Cardiac muscle cell (in vitro differentiated cells and primary cell): ENCODE results near the gene DOCK4. TPM values are rescaled to one million over a fixed set of nuclear protein-coding genes. Genes with fewer than 3 reads are reported as not detected.
A peak's percentile ranks its signal among the peaks of the same experiment; 100 is the strongest.

ENCODE experiments used
- DNase-seq, 2 donors: peaks; one replicate each; pipeline versions ENCODE4 v3.0.0 to v3.0.0-alpha.2; 2010 to 2017; ENCODE audit warnings: low read depth in 1 of 2, low spot score in 1 of 2
- H3K27ac ChIP-seq: fragments of 200-600 bp; sonication (generic); 2 replicates; pipeline ENCODE4 v1.5.1; 2016
- H3K27me3 ChIP-seq: fragments of 200-600 bp; sonication (generic); 2 replicates; pipeline ENCODE4 v1.6.0; 2016; ENCODE audit warnings: control low read depth
- H3K36me3 ChIP-seq: fragments of 200-600 bp; sonication (generic); 2 replicates; pipeline ENCODE4 v1.5.1; 2016; ENCODE audit warnings: control low read depth
- H3K4me1 ChIP-seq: fragments of 200-600 bp; sonication (generic); 2 replicates; pipeline ENCODE4 v1.8.1; 2017; ENCODE audit warnings: low read depth, mild to moderate bottlenecking, mixed run types
- H3K4me3 ChIP-seq: fragments of 200-600 bp; sonication (generic); 2 replicates; pipeline ENCODE4 v1.5.1; 2016; ENCODE audit warnings: mild to moderate bottlenecking
- H3K9me3 ChIP-seq: fragments of 200-600 bp; sonication (generic); 2 replicates; pipeline ENCODE4 v1.5.1; 2017; ENCODE audit warnings: low read depth, mild to moderate bottlenecking, control low read depth
- CTCF ChIP-seq: IDR thresholded peaks from 2 replicates; pipeline ENCODE4 v1.5.1; 2012; ENCODE audit warnings: low read depth, mild to moderate bottlenecking, low read length
- polyA plus RNA-seq: library from polyadenylated mRNA; unstranded; fragments of >200 nt; fragmentation: Nextera tagmentation; extraction: Ambion mirVana; gene quantifications from 2 replicates; pipeline ENCODE4 v1.2.1, GENCODE V29; 2016
- total RNA-seq: library from RNA; depleted of rRNA; stranded (reverse); fragments of >200 nt; gene quantifications from 2 replicates; pipeline ENCODE4 v1.2.3, GENCODE V29; 2016

The DOCK4 gene
- total and polyA plus RNA-seq, 2 experiments from 2014 or later, result 5.3 to 11.4 TPM

DNA sequence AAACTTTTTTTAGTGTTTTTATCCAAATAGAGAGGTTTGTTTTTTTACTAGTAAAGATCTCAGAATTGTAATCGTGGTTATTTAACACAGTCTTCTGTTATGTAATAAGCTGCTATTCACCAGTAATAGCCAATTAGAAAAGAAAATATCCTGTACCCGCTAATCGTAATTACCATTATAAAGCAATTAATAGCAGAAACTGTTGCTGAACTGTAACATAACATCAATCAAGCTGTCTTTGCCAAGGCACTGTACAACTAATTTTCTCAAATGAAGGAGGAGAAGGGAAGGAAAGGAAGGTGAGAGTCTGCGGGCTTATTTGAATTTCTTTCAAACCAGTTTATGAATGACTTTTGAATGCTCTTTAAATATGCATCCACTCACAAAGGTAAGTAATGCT is 9.6 kb upstream of the DOCK4 start:
- Histone ChIP-seq H3K36me3 (no peaks in the 10 kb centered on the region), H3K4me1 (peaks cover 35% of the 10 kb centered on the region), H3K27me3 (no peaks in the 10 kb centered on the region), H3K27ac (no peak overlapping the region), H3K9me3 (no peaks in the 10 kb centered on the region), H3K4me3 (no peak overlapping the region)
- no peak for DNase-seq
- TF ChIP-seq CTCF, result no peak

- peaks cover 35% of the 10 kb centered on the region for H3K4me1 ChIP-seq
- H3K36me3 ChIP-seq, result no peaks in the 10 kb centered on the region
- H3K9me3 ChIP-seq, result no peaks in the 10 kb centered on the region
- no peaks in the 10 kb centered on the region for H3K27me3 ChIP-seq
- no peak for TF ChIP-seq CTCF
- no peak overlapping the region for H3K4me3 ChIP-seq
- DNase-seq, result no peak
- no peak overlapping the region for H3K27ac ChIP-seq
Measured at GRCh38 chr7:112214883-112215282, 8.7 kb upstream of the DOCK4 start.

DNA sequence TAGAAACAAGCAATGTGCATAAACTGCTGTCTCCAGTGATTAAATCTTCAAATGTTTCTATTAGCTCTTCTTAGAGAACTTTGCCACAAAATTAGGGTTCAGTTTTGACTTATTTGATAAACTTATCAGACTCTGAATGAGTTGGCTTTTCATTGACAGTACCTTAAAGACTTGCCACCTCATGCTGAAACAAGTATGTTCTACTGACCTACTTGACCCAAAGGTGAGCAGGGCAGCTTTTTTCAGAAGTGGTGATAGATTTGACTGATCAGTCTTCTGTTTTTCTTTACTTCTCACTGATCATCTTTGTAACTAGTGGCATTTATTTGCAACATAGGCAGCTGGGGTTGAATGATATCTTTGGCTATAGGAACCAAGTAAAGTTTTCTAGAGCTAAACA is 8.1 kb upstream of the DOCK4 start:
- Histone ChIP-seq H3K27ac (peak overlapping the region; percentile 52), H3K36me3 (no peaks in the 10 kb centered on the region), H3K4me1 (peaks cover 35% of the 10 kb centered on the region), H3K4me3 (no peak overlapping the region), H3K9me3 (no peaks in the 10 kb centered on the region), H3K27me3 (no peaks in the 10 kb centered on the region)
- DNase-seq, result no peak
- no peak for TF ChIP-seq CTCF

DNA sequence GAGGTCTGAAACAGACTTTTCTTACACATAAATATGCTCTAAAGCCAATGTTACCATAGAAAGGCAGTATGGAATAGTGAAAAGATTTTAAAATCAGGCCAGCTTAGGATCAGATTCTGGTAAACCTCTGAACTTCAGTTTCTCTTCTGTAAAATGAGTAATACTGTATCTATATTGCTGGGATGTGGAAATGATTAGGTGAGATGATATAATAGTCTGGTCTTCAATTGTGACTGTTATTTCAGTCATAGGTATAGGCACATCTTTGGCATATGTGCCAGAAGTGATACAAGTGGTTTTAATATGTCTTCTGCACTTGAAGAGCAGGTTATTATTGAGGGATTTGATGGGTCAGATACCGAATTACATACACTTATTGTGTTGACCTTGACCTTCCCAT is 7.5 kb upstream of the DOCK4 start:
- H3K27me3 ChIP-seq, result no peaks in the 10 kb centered on the region
- peak overlapping the region; percentile 52 for H3K27ac ChIP-seq
- H3K9me3 ChIP-seq, result no peaks in the 10 kb centered on the region
- no peak for DNase-seq
- no peak overlapping the region for H3K4me3 ChIP-seq
- TF ChIP-seq CTCF, result no peak
- peaks cover 35% of the 10 kb centered on the region for H3K4me1 ChIP-seq
- no peaks in the 10 kb centered on the region for H3K36me3 ChIP-seq

DNA sequence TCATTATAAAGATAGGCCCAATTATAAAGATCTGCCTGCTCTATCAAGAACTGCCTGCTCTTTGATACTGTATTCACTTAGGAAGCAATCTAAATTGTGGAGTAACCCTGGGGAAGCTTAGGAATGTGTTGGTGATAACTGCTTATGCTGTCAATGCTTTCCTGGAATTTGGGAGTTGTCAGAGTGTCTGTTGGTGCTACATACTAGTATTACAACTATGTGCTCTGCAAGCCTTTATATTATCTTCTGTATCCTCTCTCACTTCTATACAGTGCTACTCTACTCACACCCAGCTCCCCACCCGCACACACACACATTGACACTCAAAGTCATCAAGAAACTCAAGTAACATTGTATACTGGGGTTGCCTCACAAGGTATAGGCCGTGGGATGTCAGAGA is 6.4 kb upstream of the DOCK4 start:
- Histone ChIP-seq H3K9me3 (no peaks in the 10 kb centered on the region), H3K27ac (peak overlapping the region; percentile 52), H3K27me3 (no peaks in the 10 kb centered on the region), H3K36me3 (no peaks in the 10 kb centered on the region), H3K4me1 (peaks cover 35% of the 10 kb centered on the region), H3K4me3 (no peak overlapping the region)
- peak; percentile 34 to 60 for DNase-seq
- no peak for TF ChIP-seq CTCF
